ENCODE results near the gene CD200R1. TPM values are rescaled to one million over a fixed set of nuclear protein-coding genes. Genes with fewer than 3 reads are reported as not detected.

The CD200R1 gene
- total RNA-seq, 4 donors from 2014 or later, result 0.76 to 1.4 (median 1.1) TPM

- Histone ChIP-seq H3K36me3 (peaks cover 62% of the 10 kb centered on the region), H3K9me3 (no peaks in the 10 kb centered on the region), H3K4me1 (no peaks in the 10 kb centered on the region), H3K27ac (no peak overlapping the region), H3K27me3 (no peaks in the 10 kb centered on the region), H3K4me3 (no peak overlapping the region)
- TF ChIP-seq POLR2AphosphoS5 (IDR thresholded peaks at IDR 0.05) (no peak), EP300 (IDR thresholded peaks at IDR 0.05) (no peak), POLR2A (IDR thresholded peaks at IDR 0.05) (no peak), CTCF (IDR thresholded peaks at IDR 0.05) (no peak)
- no peak for DNase-seq (ENCODE audit: low spot score in 2 of 2)
- 78% methylated on average over 4 of the region's 4 CpGs for WGBS
Measured at GRCh38 chr3:113000691-113001090, 25.8 kb upstream of the CD200R1 start.

- no peak for DNase-seq (ENCODE audit: low spot score in 2 of 2)
- WGBS, result 92% methylated on average over 4 of the region's 4 CpGs
- no peaks in the 10 kb centered on the region for H3K9me3 ChIP-seq
- H3K4me1 ChIP-seq, result peaks cover 13% of the 10 kb centered on the region
- no peak overlapping the region for H3K27ac ChIP-seq
- no peak for TF ChIP-seq POLR2AphosphoS5 (IDR thresholded peaks at IDR 0.05)
- no peak for TF ChIP-seq POLR2A (IDR thresholded peaks at IDR 0.05)
- no peak for TF ChIP-seq CTCF (IDR thresholded peaks at IDR 0.05)
- TF ChIP-seq EP300 (IDR thresholded peaks at IDR 0.05), result no peak
- H3K36me3 ChIP-seq, result peaks cover 28% of the 10 kb centered on the region
- H3K27me3 ChIP-seq, result no peaks in the 10 kb centered on the region
- no peak overlapping the region for H3K4me3 ChIP-seq
Measured at GRCh38 chr3:112995800-112996199, 20.9 kb upstream of the CD200R1 start.

- no peaks in the 10 kb centered on the region for H3K36me3 ChIP-seq
- peak; percentile 61 to 89 for TF ChIP-seq POLR2A (IDR thresholded peaks at IDR 0.05)
- TF ChIP-seq POLR2AphosphoS5 (IDR thresholded peaks at IDR 0.05), result peak in 1 of 3 donors; percentile 45
- TF ChIP-seq EP300 (IDR thresholded peaks at IDR 0.05), result no peak
- peak in 1 of 2 donors; percentile 25 for TF ChIP-seq CTCF (IDR thresholded peaks at IDR 0.05)
- WGBS, result 2% methylated on average over 49 of the region's 70 CpGs
- H3K4me3 ChIP-seq, result peak within 1 kb of the TSS; percentile 85
- H3K9me3 ChIP-seq, result no peaks in the 10 kb centered on the region
- H3K27me3 ChIP-seq, result no peaks in the 10 kb centered on the region
- H3K27ac ChIP-seq, result peak within 1 kb of the TSS; percentile 95
- peak; percentile 95 for DNase-seq (ENCODE audit: low spot score in 2 of 2)
- H3K4me1 ChIP-seq, result peaks cover 18% of the 10 kb centered on the region
Measured at GRCh38 chr3:112990672-112991602, 16.0 kb upstream of the CD200R1 start, which contains the start of gene GTPBP8. GTPBP8 (plus strand) TSS chr3:112990984; CDS start chr3:112991000, 16 bp downstream.

- Histone ChIP-seq H3K27me3 (no peaks in the 10 kb centered on the region), H3K4me1 (peaks cover 18% of the 10 kb centered on the region), H3K27ac (no peak overlapping the region), H3K9me3 (no peaks in the 10 kb centered on the region), H3K4me3 (no peak overlapping the region), H3K36me3 (no peaks in the 10 kb centered on the region)
- DNase-seq (ENCODE audit: low spot score in 2 of 2), result no peak
- 92% methylated on average over 9 of the region's 9 CpGs for WGBS
- no peak for TF ChIP-seq CTCF (IDR thresholded peaks at IDR 0.05)
- no peak for TF ChIP-seq EP300 (IDR thresholded peaks at IDR 0.05)
- TF ChIP-seq POLR2A (IDR thresholded peaks at IDR 0.05), result no peak
- no peak for TF ChIP-seq POLR2AphosphoS5 (IDR thresholded peaks at IDR 0.05)
Measured at GRCh38 chr3:112987710-112988334, 12.9 kb upstream of the CD200R1 start.

- TF ChIP-seq POLR2A (IDR thresholded peaks at IDR 0.05), result no peak
- TF ChIP-seq POLR2AphosphoS5 (IDR thresholded peaks at IDR 0.05), result no peak
- Histone ChIP-seq H3K9me3 (no peaks in the 10 kb centered on the region), H3K4me3 (no peak overlapping the region), H3K36me3 (no peaks in the 10 kb centered on the region), H3K4me1 (no peaks in the 10 kb centered on the region), H3K27ac (no peak overlapping the region), H3K27me3 (no peaks in the 10 kb centered on the region)
- no peak for DNase-seq (ENCODE audit: low spot score in 2 of 2)
- 85% methylated on average over 2 of the region's 2 CpGs for WGBS
Measured at GRCh38 chr3:112984485-112984884, 9.6 kb upstream of the CD200R1 start.

Data from suprapubic skin (tissue), 4 donors.